GM23338 (cell line): Measurements from ENCODE around the gene INPP5A.

ENCODE experiments used
- CREB1 ChIP-seq: fragments of 250-450 bp; sonication (Bioruptor Pico); IDR thresholded peaks from 2 replicates; pipeline ENCODE4 v1.5.0; 2020; ENCODE audit warnings: low read depth, mild to moderate bottlenecking, moderate library complexity
- EZH2 ChIP-seq: fragments of 200-600 bp; sonication (generic); IDR thresholded peaks from one replicate; pipeline ENCODE4 v1.8.0; 2017; ENCODE audit warnings: antibody characterized with exemption, mild to moderate bottlenecking, low read depth; ENCODE audit not compliant: unreplicated experiment
- EZH2phosphoT487 ChIP-seq: fragments of 200-600 bp; sonication (generic); IDR thresholded peaks from one replicate; pipeline ENCODE4 v1.8.1; 2018; ENCODE audit warnings: antibody characterized with exemption; ENCODE audit not compliant: unreplicated experiment
- JUNB ChIP-seq: IDR thresholded peaks from one replicate; pipeline ENCODE4 v1.6.1; 2016; ENCODE audit warnings: antibody characterized with exemption; ENCODE audit not compliant: unreplicated experiment
- POLR2AphosphoS5 ChIP-seq: IDR thresholded peaks from 2 replicates; pipeline ENCODE4 v1.6.1; 2016; ENCODE audit warnings: antibody characterized with exemption, low read depth
- ZNF331 ChIP-seq: fragments of 250-450 bp; sonication (Bioruptor Pico); IDR thresholded peaks from 2 replicates; pipeline ENCODE4 v1.5.0; 2020; ENCODE audit warnings: low read depth, mild to moderate bottlenecking, moderate library complexity
- TF ChIP-seq, protein P1 (sequence below), 2 experiments: fragments of 200-600 bp in 1 of 2; sonication (generic) in 1 of 2; conservative IDR thresholded peaks; 2 replicates each; pipeline versions ENCODE4 v1.5.1 to v1.6.1; 2016 to 2017; ENCODE audit warnings: antibody characterized with exemption in 2 of 2, low read depth in 2 of 2, mild to moderate bottlenecking in 2 of 2, moderate library complexity in 1 of 2
- TF ChIP-seq, protein P2 (sequence below): IDR thresholded peaks from one replicate; pipeline ENCODE4 v1.6.1; 2018; ENCODE audit warnings: antibody characterized with exemption; ENCODE audit not compliant: unreplicated experiment
- TF ChIP-seq, protein P3 (sequence below): fragments of 250-450 bp; sonication (Bioruptor Pico); IDR thresholded peaks from 2 replicates; pipeline ENCODE4 v1.5.0; 2020; ENCODE audit warnings: mild to moderate bottlenecking, moderate library complexity

DNA sequence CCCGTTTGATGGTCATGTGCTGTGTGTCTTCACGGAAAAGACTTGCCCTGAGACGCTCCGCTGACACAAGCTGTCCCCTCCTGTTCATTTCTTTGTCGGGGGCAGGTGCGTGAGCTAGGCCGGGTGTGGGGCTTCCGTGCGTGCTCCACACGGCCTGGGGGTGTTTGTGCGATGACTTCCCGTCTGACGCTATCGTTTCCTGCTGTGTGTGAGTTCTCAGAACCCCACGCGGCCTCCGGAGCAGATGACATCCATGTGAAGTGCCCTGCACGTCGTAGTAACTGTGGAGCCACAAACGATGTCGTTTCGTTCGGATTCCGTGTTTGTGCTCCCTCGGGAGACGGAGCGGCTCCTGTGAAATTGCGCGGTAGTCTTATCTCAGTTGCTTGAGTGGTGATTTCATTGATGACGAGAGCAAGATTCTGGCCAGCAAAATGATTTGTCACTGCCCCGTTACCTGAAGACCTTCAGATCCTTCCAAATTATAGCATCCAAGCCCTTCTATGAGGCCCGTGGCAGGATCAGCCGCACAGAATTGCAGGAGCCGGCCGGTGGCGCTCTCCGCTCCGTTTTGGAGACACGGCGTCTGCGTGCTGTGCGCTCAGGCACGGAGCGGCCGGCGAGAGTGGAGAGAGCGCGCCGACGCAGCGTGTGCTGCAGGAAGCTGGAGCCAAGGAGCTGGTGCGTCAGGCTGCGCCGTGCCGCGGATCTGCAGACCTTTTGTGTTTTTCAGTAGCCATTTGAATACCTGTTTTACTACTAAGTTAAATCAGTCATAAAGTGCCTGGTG, 153.4 kb downstream of the INPP5A start:
- TF ChIP-seq, protein P1, sequence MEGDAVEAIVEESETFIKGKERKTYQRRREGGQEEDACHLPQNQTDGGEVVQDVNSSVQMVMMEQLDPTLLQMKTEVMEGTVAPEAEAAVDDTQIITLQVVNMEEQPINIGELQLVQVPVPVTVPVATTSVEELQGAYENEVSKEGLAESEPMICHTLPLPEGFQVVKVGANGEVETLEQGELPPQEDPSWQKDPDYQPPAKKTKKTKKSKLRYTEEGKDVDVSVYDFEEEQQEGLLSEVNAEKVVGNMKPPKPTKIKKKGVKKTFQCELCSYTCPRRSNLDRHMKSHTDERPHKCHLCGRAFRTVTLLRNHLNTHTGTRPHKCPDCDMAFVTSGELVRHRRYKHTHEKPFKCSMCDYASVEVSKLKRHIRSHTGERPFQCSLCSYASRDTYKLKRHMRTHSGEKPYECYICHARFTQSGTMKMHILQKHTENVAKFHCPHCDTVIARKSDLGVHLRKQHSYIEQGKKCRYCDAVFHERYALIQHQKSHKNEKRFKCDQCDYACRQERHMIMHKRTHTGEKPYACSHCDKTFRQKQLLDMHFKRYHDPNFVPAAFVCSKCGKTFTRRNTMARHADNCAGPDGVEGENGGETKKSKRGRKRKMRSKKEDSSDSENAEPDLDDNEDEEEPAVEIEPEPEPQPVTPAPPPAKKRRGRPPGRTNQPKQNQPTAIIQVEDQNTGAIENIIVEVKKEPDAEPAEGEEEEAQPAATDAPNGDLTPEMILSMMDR (conservative IDR thresholded peaks at IDR 0.05; ENCODE audit: low read depth in 2 of 2): no peak
- no peak for TF ChIP-seq EZH2
- TF ChIP-seq POLR2AphosphoS5: no peak
- no peak for TF ChIP-seq EZH2phosphoT487
- TF ChIP-seq, protein P2, sequence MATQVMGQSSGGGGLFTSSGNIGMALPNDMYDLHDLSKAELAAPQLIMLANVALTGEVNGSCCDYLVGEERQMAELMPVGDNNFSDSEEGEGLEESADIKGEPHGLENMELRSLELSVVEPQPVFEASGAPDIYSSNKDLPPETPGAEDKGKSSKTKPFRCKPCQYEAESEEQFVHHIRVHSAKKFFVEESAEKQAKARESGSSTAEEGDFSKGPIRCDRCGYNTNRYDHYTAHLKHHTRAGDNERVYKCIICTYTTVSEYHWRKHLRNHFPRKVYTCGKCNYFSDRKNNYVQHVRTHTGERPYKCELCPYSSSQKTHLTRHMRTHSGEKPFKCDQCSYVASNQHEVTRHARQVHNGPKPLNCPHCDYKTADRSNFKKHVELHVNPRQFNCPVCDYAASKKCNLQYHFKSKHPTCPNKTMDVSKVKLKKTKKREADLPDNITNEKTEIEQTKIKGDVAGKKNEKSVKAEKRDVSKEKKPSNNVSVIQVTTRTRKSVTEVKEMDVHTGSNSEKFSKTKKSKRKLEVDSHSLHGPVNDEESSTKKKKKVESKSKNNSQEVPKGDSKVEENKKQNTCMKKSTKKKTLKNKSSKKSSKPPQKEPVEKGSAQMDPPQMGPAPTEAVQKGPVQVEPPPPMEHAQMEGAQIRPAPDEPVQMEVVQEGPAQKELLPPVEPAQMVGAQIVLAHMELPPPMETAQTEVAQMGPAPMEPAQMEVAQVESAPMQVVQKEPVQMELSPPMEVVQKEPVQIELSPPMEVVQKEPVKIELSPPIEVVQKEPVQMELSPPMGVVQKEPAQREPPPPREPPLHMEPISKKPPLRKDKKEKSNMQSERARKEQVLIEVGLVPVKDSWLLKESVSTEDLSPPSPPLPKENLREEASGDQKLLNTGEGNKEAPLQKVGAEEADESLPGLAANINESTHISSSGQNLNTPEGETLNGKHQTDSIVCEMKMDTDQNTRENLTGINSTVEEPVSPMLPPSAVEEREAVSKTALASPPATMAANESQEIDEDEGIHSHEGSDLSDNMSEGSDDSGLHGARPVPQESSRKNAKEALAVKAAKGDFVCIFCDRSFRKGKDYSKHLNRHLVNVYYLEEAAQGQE: no peak
- TF ChIP-seq, protein P3, sequence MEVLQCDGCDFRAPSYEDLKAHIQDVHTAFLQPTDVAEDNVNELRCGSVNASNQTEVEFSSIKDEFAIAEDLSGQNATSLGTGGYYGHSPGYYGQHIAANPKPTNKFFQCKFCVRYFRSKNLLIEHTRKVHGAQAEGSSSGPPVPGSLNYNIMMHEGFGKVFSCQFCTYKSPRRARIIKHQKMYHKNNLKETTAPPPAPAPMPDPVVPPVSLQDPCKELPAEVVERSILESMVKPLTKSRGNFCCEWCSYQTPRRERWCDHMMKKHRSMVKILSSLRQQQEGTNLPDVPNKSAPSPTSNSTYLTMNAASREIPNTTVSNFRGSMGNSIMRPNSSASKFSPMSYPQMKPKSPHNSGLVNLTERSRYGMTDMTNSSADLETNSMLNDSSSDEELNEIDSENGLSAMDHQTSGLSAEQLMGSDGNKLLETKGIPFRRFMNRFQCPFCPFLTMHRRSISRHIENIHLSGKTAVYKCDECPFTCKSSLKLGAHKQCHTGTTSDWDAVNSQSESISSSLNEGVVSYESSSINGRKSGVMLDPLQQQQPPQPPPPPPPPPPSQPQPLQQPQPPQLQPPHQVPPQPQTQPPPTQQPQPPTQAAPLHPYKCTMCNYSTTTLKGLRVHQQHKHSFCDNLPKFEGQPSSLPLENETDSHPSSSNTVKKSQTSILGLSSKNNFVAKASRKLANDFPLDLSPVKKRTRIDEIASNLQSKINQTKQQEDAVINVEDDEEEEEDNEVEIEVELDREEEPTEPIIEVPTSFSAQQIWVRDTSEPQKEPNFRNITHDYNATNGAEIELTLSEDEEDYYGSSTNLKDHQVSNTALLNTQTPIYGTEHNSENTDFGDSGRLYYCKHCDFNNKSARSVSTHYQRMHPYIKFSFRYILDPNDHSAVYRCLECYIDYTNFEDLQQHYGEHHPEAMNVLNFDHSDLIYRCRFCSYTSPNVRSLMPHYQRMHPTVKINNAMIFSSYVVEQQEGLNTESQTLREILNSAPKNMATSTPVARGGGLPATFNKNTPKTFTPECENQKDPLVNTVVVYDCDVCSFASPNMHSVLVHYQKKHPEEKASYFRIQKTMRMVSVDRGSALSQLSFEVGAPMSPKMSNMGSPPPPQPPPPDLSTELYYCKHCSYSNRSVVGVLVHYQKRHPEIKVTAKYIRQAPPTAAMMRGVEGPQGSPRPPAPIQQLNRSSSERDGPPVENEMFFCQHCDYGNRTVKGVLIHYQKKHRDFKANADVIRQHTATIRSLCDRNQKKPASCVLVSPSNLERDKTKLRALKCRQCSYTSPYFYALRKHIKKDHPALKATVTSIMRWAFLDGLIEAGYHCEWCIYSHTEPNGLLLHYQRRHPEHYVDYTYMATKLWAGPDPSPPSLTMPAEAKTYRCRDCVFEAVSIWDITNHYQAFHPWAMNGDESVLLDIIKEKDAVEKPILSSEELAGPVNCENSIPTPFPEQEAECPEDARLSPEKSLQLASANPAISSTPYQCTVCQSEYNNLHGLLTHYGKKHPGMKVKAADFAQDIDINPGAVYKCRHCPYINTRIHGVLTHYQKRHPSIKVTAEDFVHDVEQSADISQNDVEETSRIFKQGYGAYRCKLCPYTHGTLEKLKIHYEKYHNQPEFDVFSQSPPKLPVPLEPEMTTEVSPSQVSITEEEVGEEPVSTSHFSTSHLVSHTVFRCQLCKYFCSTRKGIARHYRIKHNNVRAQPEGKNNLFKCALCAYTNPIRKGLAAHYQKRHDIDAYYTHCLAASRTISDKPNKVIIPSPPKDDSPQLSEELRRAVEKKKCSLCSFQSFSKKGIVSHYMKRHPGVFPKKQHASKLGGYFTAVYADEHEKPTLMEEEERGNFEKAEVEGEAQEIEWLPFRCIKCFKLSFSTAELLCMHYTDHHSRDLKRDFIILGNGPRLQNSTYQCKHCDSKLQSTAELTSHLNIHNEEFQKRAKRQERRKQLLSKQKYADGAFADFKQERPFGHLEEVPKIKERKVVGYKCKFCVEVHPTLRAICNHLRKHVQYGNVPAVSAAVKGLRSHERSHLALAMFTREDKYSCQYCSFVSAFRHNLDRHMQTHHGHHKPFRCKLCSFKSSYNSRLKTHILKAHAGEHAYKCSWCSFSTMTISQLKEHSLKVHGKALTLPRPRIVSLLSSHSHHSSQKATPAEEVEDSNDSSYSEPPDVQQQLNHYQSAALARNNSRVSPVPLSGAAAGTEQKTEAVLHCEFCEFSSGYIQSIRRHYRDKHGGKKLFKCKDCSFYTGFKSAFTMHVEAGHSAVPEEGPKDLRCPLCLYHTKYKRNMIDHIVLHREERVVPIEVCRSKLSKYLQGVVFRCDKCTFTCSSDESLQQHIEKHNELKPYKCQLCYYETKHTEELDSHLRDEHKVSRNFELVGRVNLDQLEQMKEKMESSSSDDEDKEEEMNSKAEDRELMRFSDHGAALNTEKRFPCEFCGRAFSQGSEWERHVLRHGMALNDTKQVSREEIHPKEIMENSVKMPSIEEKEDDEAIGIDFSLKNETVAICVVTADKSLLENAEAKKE (CRISPR knock-in tag): no peak
- no peak for TF ChIP-seq ZNF331 (CRISPR knock-in tag)
- TF ChIP-seq CREB1: no peak
- no peak for TF ChIP-seq JUNB
